ENCODE results near the gene PTPN4. TPM values are rescaled to one million over a fixed set of nuclear protein-coding genes. Genes with fewer than 3 reads are reported as not detected.

Gene PTPN4
- total RNA-seq, 1 donor from 2014 or later: 35.9 TPM

DNA sequence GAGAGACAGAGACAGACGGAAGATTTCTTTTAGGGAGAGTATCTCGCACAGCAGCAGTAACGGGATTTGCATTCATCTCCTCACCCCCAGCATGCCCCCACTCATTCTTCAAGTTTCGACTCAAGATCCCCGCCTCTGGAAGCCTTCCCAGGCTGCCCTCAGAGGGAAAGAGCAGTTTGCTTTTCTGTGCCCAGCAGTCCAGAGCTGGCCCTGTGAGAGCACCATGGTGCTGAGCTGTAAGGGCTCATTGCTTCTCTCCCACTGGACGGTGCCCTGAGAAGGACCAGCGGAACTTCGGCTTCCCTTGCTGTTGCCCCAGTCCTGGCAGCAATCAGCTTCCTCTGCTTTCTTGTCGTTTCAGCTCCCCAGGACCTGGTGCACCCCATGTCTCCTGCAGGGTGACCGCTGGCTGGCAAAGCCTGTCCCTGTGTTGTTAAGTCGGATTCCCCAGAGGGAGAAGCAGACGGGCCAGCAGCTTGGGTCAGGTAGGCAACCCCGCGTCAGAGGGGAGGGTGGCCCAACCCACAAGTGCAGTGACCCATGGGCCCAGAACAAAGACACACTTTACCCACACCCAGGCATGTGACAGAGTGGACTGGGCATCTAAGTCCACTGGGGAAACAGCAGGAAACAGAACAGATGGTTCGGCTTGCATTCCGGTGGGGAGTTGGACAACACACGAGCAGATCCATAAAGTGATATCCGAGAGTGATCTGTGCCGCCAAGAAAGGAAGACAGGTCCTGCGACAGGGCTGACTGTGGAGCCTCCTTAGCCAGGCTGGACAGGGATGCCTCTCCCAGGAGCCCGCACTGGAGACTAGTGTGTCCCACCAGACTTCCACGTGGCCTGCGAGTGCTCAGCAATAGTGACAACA, 44.1 kb upstream of the PTPN4 start:
- no peak for TF ChIP-seq CTCF (IDR thresholded peaks at IDR 0.05)
- no peaks in the 10 kb centered on the region for H3K9me3 ChIP-seq
- no peaks in the 10 kb centered on the region for H3K27me3 ChIP-seq
- H3K4me3 ChIP-seq: no peak overlapping the region
- no peak for DNase-seq (ENCODE audit: low spot score in 2 of 2)
- no peaks in the 10 kb centered on the region for H3K36me3 ChIP-seq
- intact Hi-C loops (cut with DNase I): no loop called here
- H3K27ac ChIP-seq: no peak overlapping the region
- no peaks in the 10 kb centered on the region for H3K4me1 ChIP-seq

DNA sequence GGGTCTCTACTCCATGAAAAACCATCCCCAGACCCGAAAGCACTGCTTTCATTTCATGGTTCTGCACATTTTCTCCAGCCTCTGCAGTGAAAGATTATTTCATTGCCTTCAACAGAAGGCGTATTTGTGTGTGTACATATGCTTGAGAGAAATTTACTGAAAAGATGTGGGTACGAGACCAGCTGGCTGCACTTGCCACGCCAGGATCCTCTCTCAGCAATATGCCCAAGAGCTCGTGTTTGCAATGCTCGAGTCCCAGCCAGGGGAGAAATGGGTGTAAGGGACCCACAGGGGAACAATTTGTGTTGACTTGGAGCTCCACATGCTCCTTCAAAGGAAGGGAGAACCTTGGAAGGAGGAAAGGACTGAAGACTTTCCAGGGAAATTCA, 43.4 kb upstream of the PTPN4 start:
- no peak overlapping the region for H3K27ac ChIP-seq
- H3K4me3 ChIP-seq: no peak overlapping the region
- no peak for DNase-seq (ENCODE audit: low spot score in 2 of 2)
- no peaks in the 10 kb centered on the region for H3K9me3 ChIP-seq
- H3K27me3 ChIP-seq: no peaks in the 10 kb centered on the region
- no peak for TF ChIP-seq CTCF (IDR thresholded peaks at IDR 0.05)
- no peaks in the 10 kb centered on the region for H3K36me3 ChIP-seq
- intact Hi-C loops (cut with DNase I): no loop called here
- H3K4me1 ChIP-seq: no peaks in the 10 kb centered on the region

- no peak for TF ChIP-seq CTCF (IDR thresholded peaks at IDR 0.05)
- no peaks in the 10 kb centered on the region for H3K36me3 ChIP-seq
- intact Hi-C loops (cut with DNase I): no loop called here
- no peak overlapping the region for H3K27ac ChIP-seq
- DNase-seq (ENCODE audit: low spot score in 2 of 2): no peak
- no peaks in the 10 kb centered on the region for H3K27me3 ChIP-seq
- H3K9me3 ChIP-seq: no peaks in the 10 kb centered on the region
- no peaks in the 10 kb centered on the region for H3K4me1 ChIP-seq
- no peak overlapping the region for H3K4me3 ChIP-seq
Measured at GRCh38 chr2:119718501-119719260, 41.0 kb upstream of the PTPN4 start.

DNA sequence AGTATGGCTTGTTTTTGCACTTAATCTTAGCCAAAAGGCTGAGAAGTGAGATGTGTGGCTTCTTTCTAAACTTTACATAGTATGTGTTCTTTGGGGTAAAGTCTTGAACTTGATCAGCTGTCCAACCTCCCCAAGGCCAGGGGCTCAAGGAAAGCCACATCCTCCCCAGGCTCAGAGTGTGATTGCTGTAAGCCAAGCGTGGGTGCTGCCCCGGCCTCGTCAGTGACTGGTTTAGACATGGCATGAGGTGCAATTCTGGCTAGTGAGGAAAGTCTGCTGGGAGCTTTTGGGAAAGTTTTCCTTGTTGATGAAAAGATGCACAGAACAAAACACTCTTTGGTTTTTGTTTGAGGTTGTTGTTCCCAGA, 40.5 kb upstream of the PTPN4 start:
- H3K36me3 ChIP-seq: no peaks in the 10 kb centered on the region
- H3K4me1 ChIP-seq: no peaks in the 10 kb centered on the region
- TF ChIP-seq CTCF (IDR thresholded peaks at IDR 0.05): no peak
- H3K27ac ChIP-seq: no peak overlapping the region
- intact Hi-C loops (cut with DNase I): no loop called here
- no peaks in the 10 kb centered on the region for H3K27me3 ChIP-seq
- no peaks in the 10 kb centered on the region for H3K9me3 ChIP-seq
- no peak for DNase-seq (ENCODE audit: low spot score in 2 of 2)
- no peak overlapping the region for H3K4me3 ChIP-seq

DNA sequence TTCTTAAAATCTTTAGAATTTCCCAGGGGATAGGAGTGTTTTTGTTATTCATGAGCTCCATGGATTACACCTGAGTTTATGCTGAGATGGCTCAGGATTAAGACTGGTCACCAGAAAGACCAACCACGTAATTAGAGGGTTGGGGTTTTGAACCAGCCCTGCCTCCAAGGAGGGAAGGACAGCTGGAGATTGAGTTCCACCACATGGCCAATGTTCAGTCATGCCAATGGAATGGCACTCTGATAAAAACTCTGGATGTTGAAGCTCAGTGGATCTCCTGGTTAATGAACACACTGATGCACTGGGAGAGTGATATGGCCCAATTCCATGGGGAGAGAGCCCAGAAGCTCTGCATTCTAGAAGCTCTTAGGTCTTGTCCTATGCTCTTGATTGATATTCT, 38.7 kb upstream of the PTPN4 start:
- no peaks in the 10 kb centered on the region for H3K36me3 ChIP-seq
- DNase-seq (ENCODE audit: low spot score in 2 of 2): no peak
- H3K4me3 ChIP-seq: no peak overlapping the region
- no peaks in the 10 kb centered on the region for H3K4me1 ChIP-seq
- no peak for TF ChIP-seq CTCF (IDR thresholded peaks at IDR 0.05)
- no peak overlapping the region for H3K27ac ChIP-seq
- H3K9me3 ChIP-seq: no peaks in the 10 kb centered on the region
- no peaks in the 10 kb centered on the region for H3K27me3 ChIP-seq
- intact Hi-C loops (cut with DNase I): no loop called here

Data from ascending aorta (tissue), 2 donors.